ENCODE data around the gene C5. TPM values are rescaled to one million over a fixed set of nuclear protein-coding genes. Genes with fewer than 3 reads are reported as not detected.
A peak's percentile ranks its signal among the peaks of the same experiment; 100 is the strongest.

C5 gene
- total RNA-seq, 2 experiments from 2014 or later, result 1.9 to 3.4 TPM

- ATAC-seq, result no peak
- Mint-ChIP-seq H3K9me3 (peaks cover 4% of the 10 kb centered on the region), H3K27me3 (no peaks in the 10 kb centered on the region), H3K4me3 (peak overlapping the region; percentile 58), H3K4me1 (ENCODE audit: low read depth) (peaks cover 79% of the 10 kb centered on the region), H3K27ac (peak overlapping the region; percentile 100), H3K36me3 (ENCODE audit: low read depth) (peaks cover 16% of the 10 kb centered on the region)
- intact Hi-C loops (cut with micrococcal nuclease), result loop anchor here (5.0 kb wide), 1 partner anchor 85 kb away; no protein-coding TSS in a partner anchor
- CTCF ChIA-PET, result interaction anchor here (1.0 to 1.2 kb wide), 5 partner anchors 12 to 59 kb away, joined by 3 to 7 read pairs (median 4); partner anchors contain the start of gene PHF19
- POLR2A ChIA-PET, result interaction anchor here (1.0 to 60.2 kb wide), 2 partner anchors 38 to 86 kb away, joined by 6 to 2439 read pairs; partner anchors contain the start of genes PHF19 and TRAF1
- no peak for DNase-seq
- TF ChIP-seq, protein P1, sequence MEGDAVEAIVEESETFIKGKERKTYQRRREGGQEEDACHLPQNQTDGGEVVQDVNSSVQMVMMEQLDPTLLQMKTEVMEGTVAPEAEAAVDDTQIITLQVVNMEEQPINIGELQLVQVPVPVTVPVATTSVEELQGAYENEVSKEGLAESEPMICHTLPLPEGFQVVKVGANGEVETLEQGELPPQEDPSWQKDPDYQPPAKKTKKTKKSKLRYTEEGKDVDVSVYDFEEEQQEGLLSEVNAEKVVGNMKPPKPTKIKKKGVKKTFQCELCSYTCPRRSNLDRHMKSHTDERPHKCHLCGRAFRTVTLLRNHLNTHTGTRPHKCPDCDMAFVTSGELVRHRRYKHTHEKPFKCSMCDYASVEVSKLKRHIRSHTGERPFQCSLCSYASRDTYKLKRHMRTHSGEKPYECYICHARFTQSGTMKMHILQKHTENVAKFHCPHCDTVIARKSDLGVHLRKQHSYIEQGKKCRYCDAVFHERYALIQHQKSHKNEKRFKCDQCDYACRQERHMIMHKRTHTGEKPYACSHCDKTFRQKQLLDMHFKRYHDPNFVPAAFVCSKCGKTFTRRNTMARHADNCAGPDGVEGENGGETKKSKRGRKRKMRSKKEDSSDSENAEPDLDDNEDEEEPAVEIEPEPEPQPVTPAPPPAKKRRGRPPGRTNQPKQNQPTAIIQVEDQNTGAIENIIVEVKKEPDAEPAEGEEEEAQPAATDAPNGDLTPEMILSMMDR (IDR thresholded peaks at IDR 0.05), result no peak
Observed at GRCh38 chr9:120932086-120932823, 117.8 kb downstream of the C5 start.

DNA sequence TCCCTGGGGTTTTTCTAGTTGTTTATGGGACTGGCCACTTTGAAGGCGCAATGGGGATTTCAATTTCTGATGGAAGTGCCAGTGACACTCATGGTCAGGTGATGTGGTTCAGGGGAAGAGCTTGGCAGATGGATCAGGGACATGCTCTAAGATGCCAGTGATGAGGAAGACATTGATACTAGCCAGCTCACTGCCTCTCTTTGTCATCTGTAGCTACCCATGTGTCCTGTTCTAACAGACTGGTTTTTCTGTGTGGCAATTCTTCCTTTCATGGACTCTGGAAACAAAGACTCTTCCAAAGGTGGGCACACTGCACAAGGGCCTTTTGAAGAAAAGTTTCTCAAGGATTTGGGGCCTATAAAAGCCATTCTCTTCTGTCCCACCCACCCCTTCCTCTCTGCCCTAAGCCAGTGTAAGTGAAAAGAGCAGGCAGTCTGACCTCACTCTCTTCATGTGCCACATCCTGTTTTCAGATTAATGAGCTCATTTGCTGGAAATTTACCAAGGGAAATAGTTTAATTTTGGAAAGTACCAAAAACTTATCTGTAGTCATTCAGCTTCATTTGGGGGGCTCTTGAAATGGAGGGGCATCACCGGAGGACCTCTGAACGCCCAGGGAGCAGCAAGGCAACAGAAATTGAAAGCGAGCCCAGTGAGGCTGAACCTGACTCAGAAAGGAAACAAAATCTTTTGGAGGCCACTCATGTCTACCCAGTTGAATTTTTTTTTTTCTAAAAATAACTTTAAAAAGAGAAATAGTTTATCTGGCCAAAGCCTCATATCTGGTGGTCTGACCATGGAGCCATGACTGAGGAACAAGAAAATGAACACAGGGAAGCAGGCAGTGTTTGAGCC, 118.6 kb downstream of the C5 start:
- intact Hi-C loops (cut with micrococcal nuclease), result loop anchor here (5.0 kb wide), 1 partner anchor 84 kb away; no protein-coding TSS in a partner anchor
- Mint-ChIP-seq H3K36me3 (ENCODE audit: low read depth) (peaks cover 17% of the 10 kb centered on the region), H3K27me3 (no peaks in the 10 kb centered on the region), H3K4me1 (ENCODE audit: low read depth) (peaks cover 79% of the 10 kb centered on the region), H3K9me3 (peaks cover 4% of the 10 kb centered on the region), H3K4me3 (peak overlapping the region; percentile 58), H3K27ac (peak overlapping the region; percentile 100)
- DNase-seq, result peak; percentile 89
- ChIA-PET CTCF (interaction anchor here (0.6 to 1.2 kb wide), 7 partner anchors 11 to 427 kb away, joined by 3 to 7 read pairs (median 3); partner anchors contain the start of gene PHF19), POLR2A (interaction anchor here (0.6 to 60.2 kb wide), 5 partner anchors 37 to 139 kb away, joined by 3 to 2439 read pairs (median 4); partner anchors contain the start of genes FBXW2, PHF19 and TRAF1)
- TF ChIP-seq, protein P1 (IDR thresholded peaks at IDR 0.05), result no peak
- ATAC-seq, result peak; percentile 60

DNA sequence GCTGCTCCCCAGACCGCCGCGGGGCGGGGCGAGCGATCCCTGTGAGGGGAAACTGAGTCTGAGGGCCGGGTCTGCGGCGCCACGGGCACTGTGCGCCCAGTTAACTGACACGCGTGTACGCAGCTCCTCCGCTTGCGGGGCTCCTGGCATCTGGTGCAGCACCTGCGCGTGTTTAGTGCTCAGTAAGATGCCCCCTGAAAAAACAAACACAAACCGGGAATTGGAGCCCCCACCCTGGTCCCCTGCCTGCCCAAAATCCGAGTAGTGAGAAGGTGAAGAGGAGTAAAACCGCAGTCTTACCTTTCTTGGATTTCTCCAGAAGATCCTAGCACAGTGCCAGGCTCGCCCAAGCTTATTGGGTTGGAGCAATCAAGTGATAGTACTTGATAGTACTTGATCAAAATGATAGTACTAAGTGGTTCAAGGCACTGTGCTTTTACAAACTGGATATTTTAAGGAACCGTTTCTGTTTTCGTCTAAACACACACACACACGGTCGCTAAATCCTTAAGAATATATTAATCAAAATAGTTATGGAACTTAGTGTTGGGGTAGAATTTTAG, 120.8 kb downstream of the C5 start:
- DNase-seq (no peak), ATAC-seq (no peak)
- H3K27me3 Mint-ChIP-seq, result no peaks in the 10 kb centered on the region
- TF ChIP-seq, protein P1 (IDR thresholded peaks at IDR 0.05), result no peak
- ChIA-PET CTCF (interaction anchor here (0.7 to 2.0 kb wide), 7 partner anchors 19 to 142 kb away, joined by 3 to 10 read pairs (median 3); no protein-coding TSS in a partner anchor), POLR2A (interaction anchor here (0.7 to 60.2 kb wide), 5 partner anchors 35 to 343 kb away, joined by 3 to 2439 read pairs (median 4); partner anchors contain the start of genes FBXW2, PHF19, PSMD5 and TRAF1)
- H3K9me3 Mint-ChIP-seq, result peaks cover 4% of the 10 kb centered on the region
- peaks cover 38% of the 10 kb centered on the region for H3K36me3 Mint-ChIP-seq (ENCODE audit: low read depth)
- H3K4me3 Mint-ChIP-seq, result peak overlapping the region; percentile 81
- peaks cover 59% of the 10 kb centered on the region for H3K4me1 Mint-ChIP-seq (ENCODE audit: low read depth)
- peak overlapping the region; percentile 100 for H3K27ac Mint-ChIP-seq
- intact Hi-C loops (cut with micrococcal nuclease), result loop anchor here (5.0 kb wide), 3 partner anchors 37 to 172 kb away; partner anchors contain the start of gene PHF19

GRCh38 chr9:120928483-120929228, 121.4 kb downstream of the C5 start:
- H3K4me3 Mint-ChIP-seq, result peak overlapping the region; percentile 88
- intact Hi-C loops (cut with micrococcal nuclease), result loop anchor here (5.0 kb wide), 3 partner anchors 36 to 171 kb away; partner anchors contain the start of gene PHF19
- CTCF ChIA-PET, result interaction anchor here (0.7 to 2.0 kb wide), 5 partner anchors 8 to 140 kb away, joined by 3 to 11 read pairs (median 3); no protein-coding TSS in a partner anchor
- TF ChIP-seq, protein P1 (IDR thresholded peaks at IDR 0.05), result no peak
- H3K27ac Mint-ChIP-seq, result peak overlapping the region; percentile 100
- POLR2A ChIA-PET, result interaction anchor here (0.7 to 60.2 kb wide), 4 partner anchors 34 to 344 kb away, joined by 3 to 2439 read pairs (median 6); partner anchors contain the start of genes FBXW2, PHF19, PSMD5 and TRAF1
- DNase-seq (peak; percentile 83), ATAC-seq (peak; percentile 21)
- H3K4me1 Mint-ChIP-seq (ENCODE audit: low read depth), result peaks cover 53% of the 10 kb centered on the region
- H3K27me3 Mint-ChIP-seq, result no peaks in the 10 kb centered on the region
- peaks cover 4% of the 10 kb centered on the region for H3K9me3 Mint-ChIP-seq
- H3K36me3 Mint-ChIP-seq (ENCODE audit: low read depth), result peaks cover 45% of the 10 kb centered on the region

All from activated CD8-positive, alpha-beta T cell treated with anti-CD3 and anti-CD28 coated beads for 36 hours (primary cell).